ENCODE data around the gene GPANK1.

- TF ChIP-seq GATA2 (IDR thresholded peaks at IDR 0.05; ENCODE audit: low read depth, low read length) (no peak), GATA3 (IDR thresholded peaks at IDR 0.05; ENCODE audit: low read depth, low read length) (no peak)
These were observed 34.4 kb downstream of the GPANK1 start for GRCh38 chr6:31630177-31630934.
